ENCODE data around the gene SLC39A2. TPM values are rescaled to one million over a fixed set of nuclear protein-coding genes. Genes with fewer than 3 reads are reported as not detected.

SLC39A2 gene
- total and polyA plus RNA-seq, 2 donors (not counting 3 experiments of a cell fraction or from before 2014, with no cell fraction given) = 0.06 TPM; not detected in 1

DNA sequence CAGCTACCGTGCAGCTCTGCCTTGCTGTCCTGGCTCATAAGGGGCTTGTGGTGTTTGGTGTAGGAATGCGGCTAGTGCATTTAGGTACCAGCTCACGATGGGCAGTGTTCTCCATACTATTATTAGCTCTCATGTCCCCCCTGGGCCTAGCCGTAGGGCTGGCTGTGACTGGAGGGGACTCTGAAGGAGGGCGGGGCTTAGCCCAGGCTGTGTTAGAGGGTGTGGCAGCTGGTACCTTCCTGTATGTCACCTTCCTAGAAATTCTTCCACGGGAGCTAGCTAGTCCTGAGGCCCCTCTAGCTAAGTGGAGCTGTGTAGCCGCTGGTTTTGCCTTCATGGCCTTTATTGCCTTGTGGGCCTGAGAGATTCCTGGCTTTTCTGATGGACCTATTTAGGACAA lies 2.1 kb downstream of the SLC39A2 start:
- Histone ChIP-seq H2AFZ (ENCODE audit: low read depth, low read length) (no peak overlapping the region), H3K27me3 (ENCODE audit: control insufficient read depth in 2 of 2, insufficient read depth in 2 of 2, low read length in 2 of 2) (no peaks in the 10 kb centered on the region), H4K20me1 (replicated peaks; ENCODE audit: control insufficient read depth, extremely low read depth, insufficient read depth, low read length) (no peaks in the 10 kb centered on the region), H3K4me3 (replicated peaks in 1 of 3; ENCODE audit: insufficient read depth in 1 of 3, low read depth in 1 of 3, low read length in 3 of 3) (no peak overlapping the region), H3K9me3 (replicated peaks; ENCODE audit: control insufficient read depth, insufficient read depth, low read length) (no peaks in the 10 kb centered on the region), H3K27ac (ENCODE audit: insufficient read depth, low read depth, low read length) (no peak overlapping the region), H3K9ac (replicated peaks; ENCODE audit: extremely low read depth, insufficient read depth, low read length) (no peak overlapping the region), H3K36me3 (ENCODE audit: control insufficient read depth in 2 of 2, extremely low read depth in 1 of 2, insufficient read depth in 2 of 2, low read length in 2 of 2) (peaks cover 3 to 4% of the 10 kb centered on the region in 2 experiments), H3K4me2 (ENCODE audit: insufficient read depth, low read length) (no peak overlapping the region), H3K79me2 (ENCODE audit: control insufficient read depth, insufficient read depth, low read length) (no peaks in the 10 kb centered on the region), H3K4me1 (ENCODE audit: control insufficient read depth, extremely low read depth, insufficient read depth, low read length) (no peaks in the 10 kb centered on the region), H3K9me1 (replicated peaks; ENCODE audit: control insufficient read depth, extremely low read depth, insufficient read depth, low read length) (no peaks in the 10 kb centered on the region)
- ChIA-PET POLR2A (no interaction called here), CTCF (interaction anchor here (1.1 to 1.4 kb wide), 2 partner anchors 14 to 67 kb away, joined by 3 to 5 read pairs; no protein-coding TSS in a partner anchor)
- FAIRE-seq (no peak), DNase-seq (ENCODE audit: low read depth, low spot score) (no peak)
- BruUV-seq (replicated peaks) = no TSS peak
- intact Hi-C loops (cut with micrococcal nuclease) (no loop called here), dilution Hi-C loops (cut with MboI; ENCODE audit: extremely low pct_ligation_motif_present, low sequenced_read_pairs) (no loop called here)
- no peak for TF ChIP-seq MAX (IDR thresholded peaks at IDR 0.05; ENCODE audit: insufficient read depth, insufficient read length)
- TF ChIP-seq POLR2AphosphoS5 (IDR thresholded peaks at IDR 0.05; ENCODE audit: insufficient read depth, low read depth, low read length) = no peak
- no peak for TF ChIP-seq EZH2 (IDR thresholded peaks at IDR 0.05; ENCODE audit: borderline replicate concordance, low read depth, low read length, severe bottlenecking)
- TF ChIP-seq MYC (IDR thresholded peaks at IDR 0.05; ENCODE audit: low read depth, low read length) = no peak
- TF ChIP-seq FOS (IDR thresholded peaks at IDR 0.05; ENCODE audit: borderline replicate concordance, insufficient read depth, low read length) = no peak
- no peak for TF ChIP-seq GATA2 (IDR thresholded peaks at IDR 0.05; ENCODE audit: insufficient read depth, insufficient read length, low read depth, low read length)
- TF ChIP-seq JUN (IDR thresholded peaks at IDR 0.05; ENCODE audit: borderline replicate concordance, insufficient read depth, insufficient read length, low read depth) = no peak
- TF ChIP-seq POLR2A (IDR thresholded peaks at IDR 0.05; ENCODE audit: low read depth, low read length) = no peak
- TF ChIP-seq, protein P1, sequence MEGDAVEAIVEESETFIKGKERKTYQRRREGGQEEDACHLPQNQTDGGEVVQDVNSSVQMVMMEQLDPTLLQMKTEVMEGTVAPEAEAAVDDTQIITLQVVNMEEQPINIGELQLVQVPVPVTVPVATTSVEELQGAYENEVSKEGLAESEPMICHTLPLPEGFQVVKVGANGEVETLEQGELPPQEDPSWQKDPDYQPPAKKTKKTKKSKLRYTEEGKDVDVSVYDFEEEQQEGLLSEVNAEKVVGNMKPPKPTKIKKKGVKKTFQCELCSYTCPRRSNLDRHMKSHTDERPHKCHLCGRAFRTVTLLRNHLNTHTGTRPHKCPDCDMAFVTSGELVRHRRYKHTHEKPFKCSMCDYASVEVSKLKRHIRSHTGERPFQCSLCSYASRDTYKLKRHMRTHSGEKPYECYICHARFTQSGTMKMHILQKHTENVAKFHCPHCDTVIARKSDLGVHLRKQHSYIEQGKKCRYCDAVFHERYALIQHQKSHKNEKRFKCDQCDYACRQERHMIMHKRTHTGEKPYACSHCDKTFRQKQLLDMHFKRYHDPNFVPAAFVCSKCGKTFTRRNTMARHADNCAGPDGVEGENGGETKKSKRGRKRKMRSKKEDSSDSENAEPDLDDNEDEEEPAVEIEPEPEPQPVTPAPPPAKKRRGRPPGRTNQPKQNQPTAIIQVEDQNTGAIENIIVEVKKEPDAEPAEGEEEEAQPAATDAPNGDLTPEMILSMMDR (IDR thresholded peaks at IDR 0.05; ENCODE audit: extremely low read depth in 1 of 2, insufficient read depth in 1 of 2, low read depth in 1 of 2, low read length in 2 of 2) = no peak
